ENCODE results near the gene MRPL51.
A peak's percentile ranks its signal among the peaks of the same experiment; 100 is the strongest.
"Not testable (repeated sequence)": the region's sequence is repeated elsewhere in the genome, so short reads cannot be mapped to it uniquely, and the experiment has no call there.

MRPL51 gene

DNA sequence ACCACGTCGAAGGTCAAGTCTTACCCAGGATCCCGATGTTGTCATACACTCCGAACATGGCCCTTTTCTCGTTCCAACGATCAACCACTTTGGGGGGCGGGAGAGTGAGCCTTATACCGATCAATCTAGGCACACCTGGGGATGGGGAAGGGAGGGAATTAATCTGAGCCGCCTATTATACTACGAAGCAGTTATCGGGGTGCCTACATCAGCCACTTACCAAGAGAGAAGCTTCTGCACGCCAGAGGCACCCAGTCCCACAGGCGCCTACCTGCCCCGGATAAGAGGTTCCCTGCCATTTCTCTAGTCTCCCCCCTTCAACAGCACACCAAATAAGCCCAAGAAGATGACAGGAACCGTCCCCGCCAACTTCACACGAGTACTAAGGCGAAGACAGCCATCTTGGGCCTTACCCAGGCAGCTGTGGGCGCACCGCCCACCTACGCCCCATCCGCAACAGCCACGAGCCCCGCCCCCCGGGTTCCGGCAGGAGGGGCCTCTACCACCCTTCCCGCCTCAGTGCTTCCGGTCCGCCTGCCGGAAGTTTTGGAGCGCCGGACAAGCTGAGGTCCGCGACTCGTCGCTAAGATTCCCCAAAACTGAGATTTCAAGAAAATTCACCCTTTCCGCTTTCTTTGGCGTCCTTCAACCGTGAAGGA is at the start of gene MRPL51:
MRPL51 (minus strand) TSS at position 425 of the 659 bp plus-strand sequence; CDS start at position 299, 126 bp downstream.
- peak; percentile 71 for DNase-seq (ENCODE audit: low read depth)

DNA sequence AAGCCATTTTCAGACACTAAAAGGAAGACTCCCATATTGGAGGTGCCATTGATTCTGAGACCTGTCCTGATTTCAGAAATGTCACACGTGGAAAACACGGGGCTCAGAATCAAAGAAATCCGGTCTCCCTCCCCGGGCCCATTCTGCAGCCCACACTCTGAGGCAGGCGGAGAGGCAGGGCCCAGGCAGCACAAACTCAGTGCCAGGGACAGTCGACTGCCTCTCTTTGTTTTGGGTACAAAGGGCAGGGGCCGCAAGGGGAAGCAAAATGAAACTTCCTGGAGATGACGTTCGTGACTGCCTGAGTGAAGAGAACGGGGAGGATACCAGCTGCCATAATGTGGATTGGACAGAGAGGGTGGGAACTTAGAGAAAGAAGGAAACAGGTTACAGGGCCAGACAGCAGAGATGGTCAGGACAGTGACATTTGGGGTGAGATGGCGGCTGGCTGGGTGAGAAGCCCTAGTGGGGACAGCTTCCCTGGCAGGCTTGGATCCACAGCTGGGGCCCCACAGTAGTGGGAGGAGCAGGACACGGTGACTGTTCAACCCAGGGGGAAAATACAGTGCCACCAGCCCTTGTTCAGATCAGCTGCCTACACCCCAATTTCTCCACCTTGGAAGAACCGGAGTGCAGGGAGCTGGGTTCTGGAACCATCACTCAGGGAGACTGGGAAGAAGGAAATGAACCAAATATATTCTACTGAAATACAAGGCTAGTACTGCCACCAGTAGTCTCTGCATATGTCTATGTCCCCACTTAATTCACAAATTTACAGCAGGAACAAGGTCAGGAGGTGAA is 49.3 kb upstream of the MRPL51 start:
- DNase-seq (ENCODE audit: low read depth): no peak

DNA sequence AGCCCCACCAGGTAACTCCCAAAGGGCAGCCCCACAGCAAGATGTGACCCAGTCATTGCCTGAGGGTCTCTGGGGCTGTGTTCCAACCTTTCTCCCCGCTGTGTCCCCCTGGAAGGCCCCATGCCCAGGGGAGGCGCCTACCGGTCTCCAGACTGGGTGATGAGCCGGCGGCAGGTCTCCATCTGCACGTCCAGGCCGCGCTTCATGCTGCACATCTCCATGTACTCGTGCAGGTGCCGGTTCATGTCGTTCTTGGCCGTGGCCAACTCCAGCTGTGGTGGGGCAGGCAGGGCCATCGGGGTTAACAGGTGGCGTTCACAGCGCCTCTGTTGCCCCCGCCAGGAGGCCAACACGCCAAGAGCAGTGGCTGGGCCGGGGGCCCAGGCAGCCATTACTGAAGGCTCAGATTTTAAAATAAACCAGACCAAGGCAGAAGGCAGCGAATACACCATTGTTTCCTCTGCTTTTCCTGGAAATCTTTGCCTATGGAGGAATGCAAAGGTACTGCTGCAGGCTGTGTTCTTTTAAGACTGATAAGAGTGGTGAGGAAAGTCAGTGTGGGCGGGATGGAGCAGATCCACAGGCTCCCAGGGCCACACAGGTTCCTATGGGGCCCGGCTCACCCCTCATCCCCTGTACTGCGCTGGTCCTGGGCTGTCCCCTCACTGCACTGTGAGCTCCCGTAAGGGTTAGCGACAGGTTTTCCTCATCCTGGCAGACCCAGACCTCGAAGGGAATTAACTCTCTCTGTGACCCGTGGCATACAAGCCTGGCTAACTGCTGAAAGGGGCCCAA is 48.5 kb upstream of the MRPL51 start:
- DNase-seq (ENCODE audit: low read depth): no peak

DNA sequence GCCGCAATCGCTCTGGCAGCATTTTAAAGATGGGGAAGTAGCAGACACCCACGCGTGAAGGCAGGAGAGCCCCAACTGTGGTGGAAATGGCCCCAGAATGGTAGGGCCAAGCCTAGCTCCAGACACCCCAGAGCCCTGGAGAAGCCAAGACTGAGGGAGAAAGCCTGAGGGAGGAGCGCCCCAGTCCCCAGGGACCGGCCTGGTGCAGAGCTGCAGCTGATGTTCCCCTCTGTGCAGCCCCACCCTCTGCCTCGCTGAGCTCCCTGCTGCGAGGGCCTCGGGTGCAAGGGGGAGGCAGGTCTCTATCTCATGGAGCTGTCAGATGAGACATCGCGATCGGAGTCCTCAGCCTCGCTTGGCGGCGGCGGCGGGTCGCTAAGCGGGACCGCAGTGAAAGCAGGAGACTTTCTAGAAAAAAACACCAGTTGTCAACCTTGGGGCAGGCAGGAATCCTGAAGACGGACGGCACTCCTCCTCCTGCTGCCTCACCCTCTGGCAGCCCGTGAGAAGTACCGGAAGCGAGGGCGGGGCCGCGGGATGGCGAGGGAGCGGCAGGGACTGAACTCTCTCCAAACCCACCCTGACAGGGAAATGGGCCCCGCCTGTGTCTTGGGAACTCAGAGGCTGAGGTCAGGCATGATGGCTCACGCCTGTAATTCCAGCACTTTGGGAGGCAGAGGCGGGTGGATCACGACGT is 47.3 kb upstream of the MRPL51 start:
- no peak for DNase-seq (ENCODE audit: low read depth)

DNA sequence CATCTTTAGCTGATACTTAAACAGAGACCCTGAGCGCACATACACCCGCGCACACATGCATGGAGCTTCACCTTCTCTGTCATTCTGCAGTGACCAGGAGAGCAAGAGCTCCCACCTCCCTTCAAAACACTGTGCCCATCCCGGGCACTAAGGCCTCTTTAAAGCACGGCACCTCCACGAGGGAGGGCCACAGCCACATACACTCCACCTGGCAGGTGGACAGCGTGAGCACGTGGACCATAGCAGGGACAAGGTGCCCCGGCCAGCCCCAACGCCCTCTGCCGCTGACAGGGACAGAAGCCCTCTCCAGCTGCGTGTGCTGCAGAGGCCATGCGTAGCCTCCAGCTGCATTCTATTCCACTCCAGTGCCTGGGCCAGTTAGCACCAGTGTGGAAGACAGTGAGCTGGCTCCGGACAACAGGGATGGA is 46.7 kb upstream of the MRPL51 start:
- no peak for DNase-seq (ENCODE audit: low read depth)

GRCh38 chr12:6539314-6539682 is 46.2 kb upstream of the MRPL51 start:
- DNase-seq (ENCODE audit: low read depth): no peak

GRCh38 chr12:6538420-6539313 is 45.6 kb upstream of the MRPL51 start:
- no peak for DNase-seq (ENCODE audit: low read depth)

DNA sequence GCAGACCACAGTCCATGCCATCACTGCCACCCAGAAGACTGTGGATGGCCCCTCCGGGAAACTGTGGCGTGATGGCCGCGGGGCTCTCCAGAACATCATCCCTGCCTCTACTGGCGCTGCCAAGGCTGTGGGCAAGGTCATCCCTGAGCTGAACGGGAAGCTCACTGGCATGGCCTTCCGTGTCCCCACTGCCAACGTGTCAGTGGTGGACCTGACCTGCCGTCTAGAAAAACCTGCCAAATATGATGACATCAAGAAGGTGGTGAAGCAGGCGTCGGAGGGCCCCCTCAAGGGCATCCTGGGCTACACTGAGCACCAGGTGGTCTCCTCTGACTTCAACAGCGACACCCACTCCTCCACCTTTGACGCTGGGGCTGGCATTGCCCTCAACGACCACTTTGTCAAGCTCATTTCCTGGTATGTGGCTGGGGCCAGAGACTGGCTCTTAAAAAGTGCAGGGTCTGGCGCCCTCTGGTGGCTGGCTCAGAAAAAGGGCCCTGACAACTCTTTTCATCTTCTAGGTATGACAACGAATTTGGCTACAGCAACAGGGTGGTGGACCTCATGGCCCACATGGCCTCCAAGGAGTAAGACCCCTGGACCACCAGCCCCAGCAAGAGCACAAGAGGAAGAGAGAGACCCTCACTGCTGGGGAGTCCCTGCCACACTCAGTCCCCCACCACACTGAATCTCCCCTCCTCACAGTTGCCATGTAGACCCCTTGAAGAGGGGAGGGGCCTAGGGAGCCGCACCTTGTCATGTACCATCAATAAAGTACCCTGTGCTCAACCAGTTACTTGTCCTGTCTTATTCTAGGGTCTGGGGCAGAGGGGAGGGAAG is 44.7 kb upstream of the MRPL51 start:
- DNase-seq (ENCODE audit: low read depth): not testable (repeated sequence)

- DNase-seq (ENCODE audit: low read depth): no peak
These were observed 44.0 kb upstream of the MRPL51 start for GRCh38 chr12:6536894-6537579.

GRCh38 chr12:6535960-6536847 is 43.1 kb upstream of the MRPL51 start:
- no peak for DNase-seq (ENCODE audit: low read depth)

DNA sequence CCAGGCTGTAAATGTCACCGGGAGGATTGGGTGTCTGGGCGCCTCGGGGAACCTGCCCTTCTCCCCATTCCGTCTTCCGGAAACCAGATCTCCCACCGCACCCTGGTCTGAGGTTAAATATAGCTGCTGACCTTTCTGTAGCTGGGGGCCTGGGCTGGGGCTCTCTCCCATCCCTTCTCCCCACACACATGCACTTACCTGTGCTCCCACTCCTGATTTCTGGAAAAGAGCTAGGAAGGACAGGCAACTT is 42.6 kb upstream of the MRPL51 start:
- DNase-seq (ENCODE audit: low read depth): no peak

DNA sequence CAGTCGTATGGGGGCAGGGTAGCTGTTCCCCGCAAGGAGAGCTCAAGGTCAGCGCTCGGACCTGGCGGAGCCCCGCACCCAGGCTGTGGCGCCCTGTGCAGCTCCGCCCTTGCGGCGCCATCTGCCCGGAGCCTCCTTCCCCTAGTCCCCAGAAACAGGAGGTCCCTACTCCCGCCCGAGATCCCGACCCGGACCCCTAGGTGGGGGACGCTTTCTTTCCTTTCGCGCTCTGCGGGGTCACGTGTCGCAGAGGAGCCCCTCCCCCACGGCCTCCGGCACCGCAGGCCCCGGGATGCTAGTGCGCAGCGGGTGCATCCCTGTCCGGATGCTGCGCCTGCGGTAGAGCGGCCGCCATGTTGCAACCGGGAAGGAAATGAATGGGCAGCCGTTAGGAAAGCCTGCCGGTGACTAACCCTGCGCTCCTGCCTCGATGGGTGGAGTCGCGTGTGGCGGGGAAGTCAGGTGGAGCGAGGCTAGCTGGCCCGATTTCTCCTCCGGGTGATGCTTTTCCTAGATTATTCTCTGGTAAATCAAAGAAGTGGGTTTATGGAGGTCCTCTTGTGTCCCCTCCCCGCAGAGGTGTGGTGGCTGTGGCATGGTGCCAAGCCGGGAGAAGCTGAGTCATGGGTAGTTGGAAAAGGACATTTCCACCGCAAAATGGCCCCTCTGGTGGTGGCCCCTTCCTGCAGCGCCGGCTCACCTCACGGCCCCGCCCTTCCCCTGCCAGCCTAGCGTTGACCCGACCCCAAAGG is 42.1 kb upstream of the MRPL51 start:
- DNase-seq (ENCODE audit: low read depth): no peak

DNA sequence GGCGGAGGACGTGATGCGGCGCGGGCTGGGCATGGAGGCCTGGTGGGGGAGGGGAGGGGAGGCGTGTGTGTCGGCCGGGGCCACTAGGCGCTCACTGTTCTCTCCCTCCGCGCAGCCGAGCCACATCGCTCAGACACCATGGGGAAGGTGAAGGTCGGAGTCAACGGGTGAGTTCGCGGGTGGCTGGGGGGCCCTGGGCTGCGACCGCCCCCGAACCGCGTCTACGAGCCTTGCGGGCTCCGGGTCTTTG is 41.6 kb upstream of the MRPL51 start:
- DNase-seq (ENCODE audit: low read depth): no peak

DNA sequence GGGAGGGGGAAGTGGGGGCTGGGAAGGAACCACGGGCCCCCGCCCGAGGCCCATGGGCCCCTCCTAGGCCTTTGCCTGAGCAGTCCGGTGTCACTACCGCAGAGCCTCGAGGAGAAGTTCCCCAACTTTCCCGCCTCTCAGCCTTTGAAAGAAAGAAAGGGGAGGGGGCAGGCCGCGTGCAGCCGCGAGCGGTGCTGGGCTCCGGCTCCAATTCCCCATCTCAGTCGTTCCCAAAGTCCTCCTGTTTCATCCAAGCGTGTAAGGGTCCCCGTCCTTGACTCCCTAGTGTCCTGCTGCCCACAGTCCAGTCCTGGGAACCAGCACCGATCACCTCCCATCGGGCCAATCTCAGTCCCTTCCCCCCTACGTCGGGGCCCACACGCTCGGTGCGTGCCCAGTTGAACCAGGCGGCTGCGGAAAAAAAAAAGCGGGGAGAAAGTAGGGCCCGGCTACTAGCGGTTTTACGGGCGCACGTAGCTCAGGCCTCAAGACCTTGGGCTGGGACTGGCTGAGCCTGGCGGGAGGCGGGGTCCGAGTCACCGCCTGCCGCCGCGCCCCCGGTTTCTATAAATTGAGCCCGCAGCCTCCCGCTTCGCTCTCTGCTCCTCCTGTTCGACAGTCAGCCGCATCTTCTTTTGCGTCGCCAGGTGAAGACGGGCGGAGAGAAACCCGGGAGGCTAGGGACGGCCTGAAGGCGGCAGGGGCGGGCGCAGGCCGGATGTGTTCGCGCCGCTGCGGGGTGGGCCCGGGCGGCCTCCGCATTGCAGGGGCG is 41.0 kb upstream of the MRPL51 start, which contains the start of gene GAPDH:
GAPDH (plus strand) TSS at position 595 of the 772 bp plus-strand sequence. CDS start 316 bp downstream, outside the sequence.
- DNase-seq (ENCODE audit: low read depth): no peak

- DNase-seq (ENCODE audit: low read depth): no peak
These were observed 40.5 kb upstream of the MRPL51 start for GRCh38 chr12:6533653-6533922.

GRCh38 chr12:6532927-6533652 is 40.0 kb upstream of the MRPL51 start:
- no peak for DNase-seq (ENCODE audit: low read depth)

Data from non-pigmented ciliary epithelial cell (primary cell).